Caco-2 (cell line): ENCODE results near the gene XKR7. TPM values are rescaled to one million over a fixed set of nuclear protein-coding genes. Genes with fewer than 3 reads are reported as not detected.

Experiments
- BruUV-seq: library from RNA; stranded (reverse); fragments of 400-500 nt; replicated peaks from 2 replicates; lab custom pipeline; 2021; lab: Mats Ljungman, UMichigan
- CTCF ChIA-PET: fragments of 300-600 bp; sonication (Branson Sonifier 250); formaldehyde crosslinking; loops from one replicate; lab custom pipeline; 2022; ENCODE audit warnings: antibody characterized with exemption; lab: Charles Lee
- POLR2A ChIA-PET: fragments of 300-600 bp; sonication (Branson Sonifier 250); formaldehyde crosslinking; loops from one replicate; lab custom pipeline; 2022; ENCODE audit warnings: antibody characterized with exemption; lab: Charles Lee
- DNase-seq, 2 experiments: peaks; one replicate each; pipeline versions ENCODE4 v3.0.0 to v3.0.0-alpha.2; 2020 to 2022
- H3K27me3 ChIP-seq: replicated peaks from 2 replicates; pipeline ENCODE4 v1.6.0; 2011; ENCODE audit warnings: low read length; ENCODE audit not compliant: control insufficient read depth, insufficient read depth
- H3K36me3 ChIP-seq: 2 replicates; pipeline ENCODE4 v1.5.1; 2011; ENCODE audit warnings: low read length; ENCODE audit not compliant: control insufficient read depth, insufficient read depth
- H3K4me1 ChIP-seq: fragments of 250-450 bp; sonication (Bioruptor Pico); 2 replicates; pipeline ENCODE4 v1.5.1; 2020; ENCODE audit warnings: mild to moderate bottlenecking
- H3K4me3 ChIP-seq: 2 replicates; pipeline ENCODE4 v1.5.1; 2011; ENCODE audit warnings: low read depth, mild to moderate bottlenecking, control low read depth, low read length
- H3K9me3 ChIP-seq: fragments of 250-450 bp; sonication (Bioruptor Pico); 2 replicates; pipeline ENCODE4 v1.5.1; 2020; ENCODE audit warnings: mild to moderate bottlenecking, moderate library complexity
- H3K27ac Mint-ChIP-seq: one replicate; pipeline ENCODE4 v1.8.0; 2022; ENCODE audit warnings: mixed read lengths; ENCODE audit not compliant: unreplicated experiment
- H3K27me3 Mint-ChIP-seq: one replicate; pipeline ENCODE4 v1.8.0; 2022; ENCODE audit warnings: mixed read lengths; ENCODE audit not compliant: insufficient read depth, unreplicated experiment
- H3K36me3 Mint-ChIP-seq: one replicate; pipeline ENCODE4 v1.8.0; 2022; ENCODE audit warnings: mild to moderate bottlenecking, mixed read lengths; ENCODE audit not compliant: insufficient read depth, unreplicated experiment
- H3K4me1 Mint-ChIP-seq: one replicate; pipeline ENCODE4 v1.8.0; 2022; ENCODE audit warnings: low read depth, mixed read lengths; ENCODE audit not compliant: unreplicated experiment
- H3K4me3 Mint-ChIP-seq: one replicate; pipeline ENCODE4 v1.8.0; 2022; ENCODE audit warnings: mild to moderate bottlenecking, moderate library complexity, mixed read lengths; ENCODE audit not compliant: unreplicated experiment
- H3K9me3 Mint-ChIP-seq: one replicate; pipeline ENCODE4 v1.8.0; 2022; ENCODE audit warnings: mixed read lengths; ENCODE audit not compliant: unreplicated experiment
- CTCF ChIP-seq, 2 experiments: fragments of 200-600 bp in 1 of 2; IDR thresholded peaks; 1 replicate in 1 of 2; 2 replicates in 1 of 2; pipeline versions ENCODE4 v1.5.1 to v1.8.0; 2011 to 2022; ENCODE audit warnings: antibody characterized with exemption in 1 of 2, control low read depth in 1 of 2, inconsistent platforms in 1 of 2, low read depth in 1 of 2, low read length in 1 of 2, mild to moderate bottlenecking in 1 of 2, moderate library complexity in 1 of 2; ENCODE audit not compliant: insufficient read depth in 1 of 2, severe bottlenecking in 1 of 2, unreplicated experiment in 1 of 2
- intact Hi-C: fragments of 100-400 bp; cut with micrococcal nuclease; formaldehyde crosslinking; loops from one replicate; pipeline ENCODE4 v1.10.0; 2022; ENCODE audit not compliant: unreplicated experiment
- total RNA-seq: library from RNA; stranded (reverse); gene quantifications from 2 replicates; pipeline ENCODE4 v1.2.3, GENCODE V29; 2022

Gene XKR7
- total RNA-seq, 1 experiment from 2014 or later, result not detected

GRCh38 chr20:31922181-31922580, 45.8 kb upstream of the XKR7 start:
- Histone ChIP-seq H3K36me3 (no peaks in the 10 kb centered on the region), H3K9me3 (no peaks in the 10 kb centered on the region), H3K4me1 (peaks cover 5% of the 10 kb centered on the region; the same call in 1 of the 2 replicates), H3K4me3 (no peak overlapping the region), H3K27me3 (peaks cover 3% of the 10 kb centered on the region)
- ChIA-PET POLR2A (no interaction called here), CTCF (interaction anchor here (0.7 kb wide), 1 partner anchor 104 kb away, joined by 3 read pairs; no protein-coding TSS in a partner anchor)
- Mint-ChIP-seq H3K36me3 (no peaks in the 10 kb centered on the region), H3K4me3 (no peak overlapping the region), H3K27me3 (peaks cover 22% of the 10 kb centered on the region), H3K9me3 (no peaks in the 10 kb centered on the region), H3K27ac (no peak overlapping the region), H3K4me1 (peaks cover 11% of the 10 kb centered on the region)
- DNase-seq, result no peak
- intact Hi-C loops, result no loop called here
- BruUV-seq, result no TSS peak
- TF ChIP-seq CTCF (IDR thresholded peaks at IDR 0.05; ENCODE audit: insufficient read depth in 1 of 2, low read depth in 1 of 2, low read length in 1 of 2, severe bottlenecking in 1 of 2, unreplicated experiment in 1 of 2), result no peak

- Mint-ChIP-seq H3K9me3 (no peaks in the 10 kb centered on the region), H3K36me3 (no peaks in the 10 kb centered on the region), H3K4me1 (peaks cover 11% of the 10 kb centered on the region), H3K4me3 (no peak overlapping the region), H3K27ac (no peak overlapping the region), H3K27me3 (peaks cover 24% of the 10 kb centered on the region)
- POLR2A ChIA-PET, result no interaction called here
- Histone ChIP-seq H3K36me3 (no peaks in the 10 kb centered on the region), H3K4me3 (no peak overlapping the region), H3K27me3 (peaks cover 3% of the 10 kb centered on the region), H3K9me3 (no peaks in the 10 kb centered on the region), H3K4me1 (peaks cover 5% of the 10 kb centered on the region; the same call in 1 of the 2 replicates)
- intact Hi-C loops, result no loop called here
- no TSS peak for BruUV-seq
- no peak for TF ChIP-seq CTCF (IDR thresholded peaks at IDR 0.05; ENCODE audit: insufficient read depth in 1 of 2, low read depth in 1 of 2, low read length in 1 of 2, severe bottlenecking in 1 of 2, unreplicated experiment in 1 of 2)
- CTCF ChIA-PET, result interaction anchor here (0.7 to 2.3 kb wide), 2 partner anchors 29 to 105 kb away, joined by 3 to 8 read pairs; partner anchors contain the start of gene PDRG1
- DNase-seq, result no peak
These were observed 45.4 kb upstream of the XKR7 start for GRCh38 chr20:31922588-31922987.

GRCh38 chr20:31923388-31924331, 44.3 kb upstream of the XKR7 start:
- Mint-ChIP-seq H3K4me1 (peaks cover 2% of the 10 kb centered on the region), H3K4me3 (no peak overlapping the region), H3K36me3 (no peaks in the 10 kb centered on the region), H3K27me3 (peaks cover 28% of the 10 kb centered on the region), H3K27ac (no peak overlapping the region), H3K9me3 (no peaks in the 10 kb centered on the region)
- H3K27me3 ChIP-seq, result peaks cover 3% of the 10 kb centered on the region
- ChIA-PET CTCF (interaction anchor here (2.3 kb wide), 1 partner anchor 28 kb away, joined by 8 read pairs; the partner anchor contains the start of gene PDRG1), POLR2A (no interaction called here)
- no peaks in the 10 kb centered on the region for H3K36me3 ChIP-seq
- BruUV-seq, result no TSS peak
- no peaks in the 10 kb centered on the region for H3K9me3 ChIP-seq
- intact Hi-C loops, result no loop called here
- no peak for TF ChIP-seq CTCF (IDR thresholded peaks at IDR 0.05; ENCODE audit: insufficient read depth in 1 of 2, low read depth in 1 of 2, low read length in 1 of 2, severe bottlenecking in 1 of 2, unreplicated experiment in 1 of 2)
- no peak for DNase-seq
- no peak overlapping the region for H3K4me3 ChIP-seq
- peaks cover 1% of the 10 kb centered on the region; the same call in 1 of the 2 replicates for H3K4me1 ChIP-seq
